NCI-H82 treated with DMSO at 0.1 percent for 48 hours (cell line): ENCODE data around the gene CALR3.
"Not testable (repeated sequence)": the region's sequence is repeated elsewhere in the genome, so short reads cannot be mapped to it uniquely, and the experiment has no call there.

Experiments
- DNase-seq: peaks from one replicate; lab custom pipeline; 2025; ENCODE audit not compliant: unreplicated experiment; lab: John Stamatoyannopoulos, UW

CALR3 gene

GRCh38 chr19:16458391-16459341 is 37.3 kb downstream of the CALR3 start:
- DNase-seq = no peak

GRCh38 chr19:16457954-16458331 is 38.0 kb downstream of the CALR3 start:
- no peak for DNase-seq

GRCh38 chr19:16457195-16457953 is 38.6 kb downstream of the CALR3 start:
- no peak for DNase-seq

- no peak for DNase-seq
Measured at GRCh38 chr19:16456652-16457194, 39.2 kb downstream of the CALR3 start.

GRCh38 chr19:16455489-16455888 is 40.5 kb downstream of the CALR3 start:
- no peak for DNase-seq

- DNase-seq = no peak
Measured at GRCh38 chr19:16454351-16454918, 41.5 kb downstream of the CALR3 start.

GRCh38 chr19:16452325-16452724 is 43.6 kb downstream of the CALR3 start:
- no peak for DNase-seq

GRCh38 chr19:16449330-16449961 is 46.5 kb downstream of the CALR3 start:
- DNase-seq = no peak

- not testable (repeated sequence) for DNase-seq
Measured at GRCh38 chr19:16448872-16449271, 47.1 kb downstream of the CALR3 start.

- no peak for DNase-seq
Measured at GRCh38 chr19:16446724-16447368, 49.1 kb downstream of the CALR3 start.

- no peak for DNase-seq
Measured at GRCh38 chr19:16446108-16446723, 49.8 kb downstream of the CALR3 start.

GRCh38 chr19:16445238-16446107 is 50.5 kb downstream of the CALR3 start:
- no peak for DNase-seq

GRCh38 chr19:16444269-16444600 is 51.7 kb downstream of the CALR3 start:
- DNase-seq = no peak

GRCh38 chr19:16442386-16443276 is 53.3 kb downstream of the CALR3 start:
- no peak for DNase-seq

GRCh38 chr19:16441661-16442162 is 54.3 kb downstream of the CALR3 start:
- peak; percentile 8 for DNase-seq

GRCh38 chr19:16436780-16437332 is 59.1 kb downstream of the CALR3 start:
- no peak for DNase-seq

GRCh38 chr19:16435999-16436650 is 59.8 kb downstream of the CALR3 start:
- no peak for DNase-seq
